Measurements from ENCODE around the gene TLX3. TPM values are rescaled to one million over a fixed set of nuclear protein-coding genes. Genes with fewer than 3 reads are reported as not detected.
"Not testable (repeated sequence)": the region's sequence is repeated elsewhere in the genome, so short reads cannot be mapped to it uniquely, and the experiment has no call there.

TLX3 gene
- total and polyA plus RNA-seq, 7 donors: not detected

DNA sequence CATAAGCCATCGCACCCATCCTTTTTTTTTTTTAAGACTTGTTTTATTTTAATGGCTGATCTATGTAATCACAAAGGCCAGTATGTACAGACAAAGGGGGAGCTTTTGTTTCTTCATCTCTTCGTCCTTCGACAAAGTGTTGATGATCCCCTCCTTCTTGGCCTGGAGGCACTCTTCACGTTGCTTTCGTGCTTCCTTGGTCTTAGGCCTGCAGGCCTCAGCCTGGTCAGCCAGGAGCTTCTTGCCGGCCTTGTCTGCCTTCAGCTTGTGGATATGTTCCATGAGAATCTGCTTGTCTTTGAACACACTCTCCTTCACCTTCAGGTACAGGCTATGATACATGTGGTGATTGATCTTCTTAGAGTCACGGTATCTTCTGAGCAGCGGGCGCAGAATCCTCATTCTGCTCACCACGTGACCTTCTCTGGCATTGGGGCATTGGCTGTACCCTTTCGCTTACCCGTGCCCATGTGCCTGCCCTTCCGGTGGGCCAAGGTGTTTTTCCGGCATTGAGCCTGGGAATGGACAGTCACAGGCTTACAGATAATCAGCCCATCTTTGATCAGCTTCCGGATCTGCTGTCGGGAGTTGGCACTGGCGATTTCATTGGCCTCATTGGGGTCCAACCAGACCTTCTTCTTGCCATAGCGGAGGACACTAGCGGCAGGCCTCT, 36.0 kb downstream of the TLX3 start:
- no peaks in the 10 kb centered on the region for H3K36me3 ChIP-seq
- no peak for TF ChIP-seq POLR2A (IDR thresholded peaks at IDR 0.05)
- no peak for TF ChIP-seq EP300 (IDR thresholded peaks at IDR 0.05)
- no peak for TF ChIP-seq POLR2AphosphoS5 (IDR thresholded peaks at IDR 0.05)
- TF ChIP-seq, protein P1, sequence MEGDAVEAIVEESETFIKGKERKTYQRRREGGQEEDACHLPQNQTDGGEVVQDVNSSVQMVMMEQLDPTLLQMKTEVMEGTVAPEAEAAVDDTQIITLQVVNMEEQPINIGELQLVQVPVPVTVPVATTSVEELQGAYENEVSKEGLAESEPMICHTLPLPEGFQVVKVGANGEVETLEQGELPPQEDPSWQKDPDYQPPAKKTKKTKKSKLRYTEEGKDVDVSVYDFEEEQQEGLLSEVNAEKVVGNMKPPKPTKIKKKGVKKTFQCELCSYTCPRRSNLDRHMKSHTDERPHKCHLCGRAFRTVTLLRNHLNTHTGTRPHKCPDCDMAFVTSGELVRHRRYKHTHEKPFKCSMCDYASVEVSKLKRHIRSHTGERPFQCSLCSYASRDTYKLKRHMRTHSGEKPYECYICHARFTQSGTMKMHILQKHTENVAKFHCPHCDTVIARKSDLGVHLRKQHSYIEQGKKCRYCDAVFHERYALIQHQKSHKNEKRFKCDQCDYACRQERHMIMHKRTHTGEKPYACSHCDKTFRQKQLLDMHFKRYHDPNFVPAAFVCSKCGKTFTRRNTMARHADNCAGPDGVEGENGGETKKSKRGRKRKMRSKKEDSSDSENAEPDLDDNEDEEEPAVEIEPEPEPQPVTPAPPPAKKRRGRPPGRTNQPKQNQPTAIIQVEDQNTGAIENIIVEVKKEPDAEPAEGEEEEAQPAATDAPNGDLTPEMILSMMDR (IDR thresholded peaks at IDR 0.05): no peak
- H3K27ac ChIP-seq: no peak overlapping the region
- no peak for DNase-seq
- 94 to 95% methylated on average over 19 of the region's 19 CpGs for WGBS, 2 donors
- H3K9me3 ChIP-seq: no peaks in the 10 kb centered on the region
- peaks cover 0 to 11% (median 0%) of the 10 kb centered on the region in 3 donors for H3K27me3 ChIP-seq
- no peaks in the 10 kb centered on the region for H3K4me1 ChIP-seq
- no peak overlapping the region for H3K4me3 ChIP-seq
- intact Hi-C loops (cut with DNase I): loop anchor here (5.0 kb wide), 1 partner anchor 598 kb away; no protein-coding TSS in a partner anchor

DNA sequence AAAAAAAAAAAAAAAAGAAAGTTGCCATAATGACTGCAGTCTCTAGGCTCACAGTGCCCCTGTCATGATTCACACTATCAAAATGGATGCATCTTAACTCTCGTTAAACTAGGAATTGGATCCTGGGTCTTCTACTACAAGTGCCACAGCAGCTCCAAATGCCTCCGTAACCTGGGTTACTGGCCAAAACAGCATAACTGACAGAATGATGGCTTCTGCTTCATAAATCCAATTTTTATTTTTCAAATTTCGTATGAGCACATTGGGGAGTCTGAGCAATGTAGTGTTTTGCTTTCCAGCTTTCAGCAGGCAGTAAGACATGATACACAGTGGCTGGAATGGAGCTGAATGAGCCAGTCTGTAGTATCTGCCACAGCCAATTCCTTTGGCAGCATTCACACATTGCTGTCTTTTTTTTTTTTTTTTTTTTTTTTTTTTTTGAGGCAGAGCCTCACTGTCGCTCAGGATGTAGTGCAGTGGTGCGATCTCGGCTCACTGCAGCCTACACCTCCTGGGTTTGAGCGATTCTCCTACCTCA, 42.6 kb downstream of the TLX3 start:
- Histone ChIP-seq H3K27ac (no peak overlapping the region), H3K4me3 (no peak overlapping the region), H3K36me3 (no peaks in the 10 kb centered on the region), H3K9me3 (no peaks in the 10 kb centered on the region), H3K27me3 (peaks cover 0 to 5% (median 0%) of the 10 kb centered on the region in 3 donors), H3K4me1 (no peaks in the 10 kb centered on the region)
- intact Hi-C loops (cut with DNase I): no loop called here
- 85 to 88% methylated on average over 7 of the region's 7 CpGs for WGBS, 2 donors
- no peak for DNase-seq
- TF ChIP-seq, protein P1 (IDR thresholded peaks at IDR 0.05): no peak
- TF ChIP-seq POLR2A (IDR thresholded peaks at IDR 0.05): no peak

DNA sequence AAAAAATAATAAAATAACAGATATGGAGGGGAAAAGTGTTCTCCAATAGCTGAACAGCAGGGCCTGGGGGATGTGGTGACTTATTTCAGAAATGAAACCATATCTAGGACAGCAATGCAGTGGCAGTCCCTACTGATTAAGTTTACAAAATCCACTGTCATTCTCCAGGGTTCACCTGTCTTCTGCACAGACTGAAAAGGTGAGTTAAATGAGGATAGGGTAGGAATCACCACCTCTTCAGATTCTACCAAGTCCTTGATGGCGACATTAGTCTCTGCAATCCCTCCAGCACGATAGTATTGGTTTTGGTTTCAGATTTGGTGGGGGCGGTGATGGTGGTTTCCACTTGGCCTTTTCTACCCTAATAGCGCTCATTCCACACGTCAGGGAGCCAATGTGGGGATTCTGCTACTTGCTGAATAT, 46.3 kb downstream of the TLX3 start:
- intact Hi-C loops (cut with DNase I): no loop called here
- H3K9me3 ChIP-seq: no peaks in the 10 kb centered on the region
- no peaks in the 10 kb centered on the region for H3K4me1 ChIP-seq
- H3K4me3 ChIP-seq: no peak overlapping the region
- H3K36me3 ChIP-seq: no peaks in the 10 kb centered on the region
- TF ChIP-seq POLR2A (IDR thresholded peaks at IDR 0.05): no peak
- no peak for TF ChIP-seq POLR2AphosphoS5 (IDR thresholded peaks at IDR 0.05)
- TF ChIP-seq, protein P1 (IDR thresholded peaks at IDR 0.05): no peak
- H3K27me3 ChIP-seq: peaks cover 0 to 3% (median 0%) of the 10 kb centered on the region in 3 donors
- 85 to 86% methylated on average over 5 of the region's 5 CpGs for WGBS, 2 donors
- DNase-seq: no peak
- H3K27ac ChIP-seq: no peak overlapping the region

DNA sequence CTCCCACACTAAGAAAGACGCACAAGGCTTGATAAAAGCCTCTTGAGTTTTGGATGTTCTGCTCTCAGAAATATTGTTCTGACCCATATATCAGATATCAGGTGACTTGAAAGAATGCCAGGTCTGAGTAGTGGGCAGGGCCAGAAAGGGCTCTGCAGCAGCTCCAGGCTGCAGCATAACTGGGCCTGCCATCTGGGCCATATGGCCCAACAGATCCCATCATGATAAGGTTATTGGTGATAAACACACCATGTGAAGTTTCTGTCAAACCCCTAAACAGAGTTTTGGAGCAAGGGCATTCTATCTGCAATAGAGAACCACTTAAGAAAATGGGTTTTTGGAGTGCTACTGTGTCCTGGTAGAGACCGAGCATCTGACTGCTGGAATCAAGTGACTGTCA, 48.8 kb downstream of the TLX3 start:
- Histone ChIP-seq H3K4me3 (no peak overlapping the region), H3K36me3 (no peaks in the 10 kb centered on the region), H3K27ac (no peak overlapping the region), H3K27me3 (no peaks in the 10 kb centered on the region), H3K9me3 (no peaks in the 10 kb centered on the region), H3K4me1 (no peaks in the 10 kb centered on the region)
- no peak for TF ChIP-seq EP300 (IDR thresholded peaks at IDR 0.05)
- TF ChIP-seq POLR2AphosphoS5 (IDR thresholded peaks at IDR 0.05): no peak
- TF ChIP-seq, protein P1 (IDR thresholded peaks at IDR 0.05): no peak
- TF ChIP-seq POLR2A (IDR thresholded peaks at IDR 0.05): no peak
- intact Hi-C loops (cut with DNase I): no loop called here
- 97% methylated on average over 2 of the region's 2 CpGs for WGBS, 2 donors
- no peak for DNase-seq

DNA sequence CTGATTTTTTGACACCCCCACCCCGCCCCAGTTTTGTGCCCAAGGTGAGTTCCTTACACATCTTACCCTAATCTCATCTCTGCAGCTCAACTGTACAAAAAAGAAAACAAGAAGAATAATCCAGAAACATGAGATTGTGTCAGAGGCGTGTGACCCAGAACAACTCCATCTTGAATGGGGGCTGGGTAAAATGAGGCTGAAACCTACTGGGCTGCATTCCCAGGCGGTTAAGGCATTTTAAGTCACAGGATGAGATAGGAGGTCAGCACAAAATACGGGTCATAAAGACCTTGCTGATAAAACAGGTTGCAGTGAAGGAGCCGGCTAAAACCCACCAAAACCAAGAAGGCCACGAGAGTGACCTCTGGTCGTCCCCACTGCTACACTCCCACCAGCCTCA, 52.1 kb downstream of the TLX3 start:
- H3K4me1 ChIP-seq; intact Hi-C loops (cut with DNase I); H3K27ac ChIP-seq; H3K9me3 ChIP-seq; H3K27me3 ChIP-seq; DNase-seq; H3K36me3 ChIP-seq; H3K4me3 ChIP-seq: not testable (repeated sequence)
- WGBS, 2 donors: 76 to 83% methylated on average over 7 of the region's 7 CpGs

Small RNA genes lying within 50 kb of the gene (small RNA-seq; reads per million reads assigned to genes)
- gene AC091980.1 (0 reads per million in 3 donors), gene RN7SL339P (0 reads per million in 3 donors)

Other genes starting within 250 kb of the TLX3 start
- gene NPM1, start 78.6 kb downstream of the TLX3 start, total RNA-seq: 100 to 1,000 TPM; 722 to 951 (median 753) TPM
- 1,000 to 10,000 TPM; 1,270 to 2,962 (median 2,425) TPM for gene NPM1, start 78.6 kb downstream of the TLX3 start, polyA plus RNA-seq
- gene FGF18, start 110.4 kb downstream of the TLX3 start, total RNA-seq: 1 to 10 TPM in 1 of 4 donors, under 1 TPM in 1, not detected in 2; 0.28 to 3.0 TPM
- gene FGF18, start 110.4 kb downstream of the TLX3 start, polyA plus RNA-seq: under 1 TPM in 2 of 3 donors, not detected in 1; 0.36 to 0.60 TPM

Measured in sigmoid colon (tissue), 7 donors.